ENCODE results near the gene LRRC45.

Gene LRRC45

GRCh38 chr17:82076785-82077591 is 53.9 kb downstream of the LRRC45 start:
- Histone ChIP-seq H3K4me2 (ENCODE audit: low read length) (no peak overlapping the region), H3K9me2 (replicated peaks; ENCODE audit: control insufficient read depth, low read length) (no peaks in the 10 kb centered on the region), H3F3A (ENCODE audit: control insufficient read depth, insufficient read depth) (peaks cover 14% of the 10 kb centered on the region), H3K36me3 (ENCODE audit: control insufficient read depth, low read length) (peaks cover 38% of the 10 kb centered on the region), H3K79me2 (ENCODE audit: control insufficient read depth, low read length) (no peaks in the 10 kb centered on the region), H4K20me1 (ENCODE audit: control insufficient read depth, insufficient read depth, low read depth, low read length) (peaks cover 3% of the 10 kb centered on the region; the same call in 1 of the 2 replicates), H3K4me1 (ENCODE audit: control insufficient read depth, low read length) (peaks cover 17% of the 10 kb centered on the region), H3K27ac (ENCODE audit: low read depth, low read length) (no peak overlapping the region), H3K9me3 (ENCODE audit: control insufficient read depth, insufficient read depth, low read length) (no peaks in the 10 kb centered on the region), H3K4me3 (ENCODE audit: low read length) (no peak overlapping the region), H3K27me3 (ENCODE audit: control insufficient read depth, low read length) (peaks cover 3% of the 10 kb centered on the region; the same call in 1 of the 2 replicates)
- TF ChIP-seq, protein P1, sequence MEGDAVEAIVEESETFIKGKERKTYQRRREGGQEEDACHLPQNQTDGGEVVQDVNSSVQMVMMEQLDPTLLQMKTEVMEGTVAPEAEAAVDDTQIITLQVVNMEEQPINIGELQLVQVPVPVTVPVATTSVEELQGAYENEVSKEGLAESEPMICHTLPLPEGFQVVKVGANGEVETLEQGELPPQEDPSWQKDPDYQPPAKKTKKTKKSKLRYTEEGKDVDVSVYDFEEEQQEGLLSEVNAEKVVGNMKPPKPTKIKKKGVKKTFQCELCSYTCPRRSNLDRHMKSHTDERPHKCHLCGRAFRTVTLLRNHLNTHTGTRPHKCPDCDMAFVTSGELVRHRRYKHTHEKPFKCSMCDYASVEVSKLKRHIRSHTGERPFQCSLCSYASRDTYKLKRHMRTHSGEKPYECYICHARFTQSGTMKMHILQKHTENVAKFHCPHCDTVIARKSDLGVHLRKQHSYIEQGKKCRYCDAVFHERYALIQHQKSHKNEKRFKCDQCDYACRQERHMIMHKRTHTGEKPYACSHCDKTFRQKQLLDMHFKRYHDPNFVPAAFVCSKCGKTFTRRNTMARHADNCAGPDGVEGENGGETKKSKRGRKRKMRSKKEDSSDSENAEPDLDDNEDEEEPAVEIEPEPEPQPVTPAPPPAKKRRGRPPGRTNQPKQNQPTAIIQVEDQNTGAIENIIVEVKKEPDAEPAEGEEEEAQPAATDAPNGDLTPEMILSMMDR (IDR thresholded peaks at IDR 0.05; ENCODE audit: low read depth, low read length, poor library complexity, severe bottlenecking) = no peak

DNA sequence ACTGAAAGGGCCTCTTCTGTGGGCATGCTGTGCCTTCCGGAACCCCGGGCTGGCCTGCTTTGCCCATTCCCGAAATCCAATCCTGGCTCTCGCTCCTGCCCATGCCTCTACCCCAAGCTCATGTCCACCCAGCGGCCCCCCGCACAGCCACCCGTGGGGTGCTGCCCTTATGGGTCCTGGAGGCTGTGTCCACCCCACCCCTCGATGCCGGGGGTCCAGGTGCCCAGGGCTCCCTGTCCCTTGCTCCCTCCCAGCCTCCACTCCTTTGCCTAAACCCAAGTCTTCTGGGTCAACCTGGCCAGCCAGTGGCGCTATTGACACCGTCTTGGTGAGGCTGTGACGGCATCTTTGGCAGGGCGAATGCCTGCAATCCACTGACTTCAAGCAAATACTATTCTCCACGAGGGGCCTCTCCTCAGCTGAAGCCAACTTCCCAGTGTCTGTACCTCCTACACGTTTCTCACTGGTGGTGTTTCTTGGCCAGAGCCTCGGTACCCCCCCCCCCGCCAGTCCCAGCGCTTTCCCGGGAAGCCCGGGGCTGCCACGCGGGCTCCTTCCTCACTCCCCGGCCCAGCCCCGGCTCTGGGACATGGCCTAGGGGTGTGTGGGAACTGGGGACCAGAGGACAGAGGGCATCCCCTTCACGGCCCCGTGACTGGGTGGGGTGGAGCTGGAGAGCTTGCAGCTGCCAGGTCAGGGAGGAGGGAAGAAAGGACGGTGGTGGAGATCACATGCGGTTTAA is 54.7 kb downstream of the LRRC45 start:
- no peak overlapping the region for H3K27ac ChIP-seq (ENCODE audit: low read depth, low read length)
- peaks cover 17% of the 10 kb centered on the region for H3K4me1 ChIP-seq (ENCODE audit: control insufficient read depth, low read length)
- TF ChIP-seq, protein P1 (IDR thresholded peaks at IDR 0.05; ENCODE audit: low read depth, low read length, poor library complexity, severe bottlenecking) = no peak
- TF ChIP-seq EZH2phosphoT487 (IDR thresholded peaks at IDR 0.05; ENCODE audit: borderline replicate concordance, low read length) = no peak
- peaks cover 14% of the 10 kb centered on the region for H3F3A ChIP-seq (ENCODE audit: control insufficient read depth, insufficient read depth)
- H3K36me3 ChIP-seq (ENCODE audit: control insufficient read depth, low read length) = peaks cover 46% of the 10 kb centered on the region
- H3K4me2 ChIP-seq (ENCODE audit: low read length) = no peak overlapping the region
- H3K4me3 ChIP-seq (ENCODE audit: low read length) = no peak overlapping the region
- no peaks in the 10 kb centered on the region for H3K9me3 ChIP-seq (ENCODE audit: control insufficient read depth, insufficient read depth, low read length)
- H3K9me2 ChIP-seq (replicated peaks; ENCODE audit: control insufficient read depth, low read length) = no peaks in the 10 kb centered on the region
- peaks cover 3% of the 10 kb centered on the region; the same call in 1 of the 2 replicates for H3K27me3 ChIP-seq (ENCODE audit: control insufficient read depth, low read length)
- no peaks in the 10 kb centered on the region for H3K79me2 ChIP-seq (ENCODE audit: control insufficient read depth, low read length)
- peaks cover 3% of the 10 kb centered on the region; the same call in 1 of the 2 replicates for H4K20me1 ChIP-seq (ENCODE audit: control insufficient read depth, insufficient read depth, low read depth, low read length)

- Histone ChIP-seq H3K4me2 (ENCODE audit: low read length) (no peak overlapping the region), H3K4me1 (ENCODE audit: control insufficient read depth, low read length) (peaks cover 17% of the 10 kb centered on the region), H3K27me3 (ENCODE audit: control insufficient read depth, low read length) (peaks cover 3% of the 10 kb centered on the region; the same call in 1 of the 2 replicates), H3F3A (ENCODE audit: control insufficient read depth, insufficient read depth) (peaks cover 14% of the 10 kb centered on the region), H3K9me3 (ENCODE audit: control insufficient read depth, insufficient read depth, low read length) (no peaks in the 10 kb centered on the region), H3K4me3 (ENCODE audit: low read length) (no peak overlapping the region), H3K79me2 (ENCODE audit: control insufficient read depth, low read length) (no peaks in the 10 kb centered on the region), H3K27ac (ENCODE audit: low read depth, low read length) (no peak overlapping the region), H4K20me1 (ENCODE audit: control insufficient read depth, insufficient read depth, low read depth, low read length) (peaks cover 3% of the 10 kb centered on the region; the same call in 1 of the 2 replicates), H3K36me3 (ENCODE audit: control insufficient read depth, low read length) (peaks cover 53% of the 10 kb centered on the region), H3K9me2 (replicated peaks; ENCODE audit: control insufficient read depth, low read length) (no peaks in the 10 kb centered on the region)
- TF ChIP-seq EZH2phosphoT487 (IDR thresholded peaks at IDR 0.05; ENCODE audit: borderline replicate concordance, low read length) = no peak
- TF ChIP-seq, protein P1 (IDR thresholded peaks at IDR 0.05; ENCODE audit: low read depth, low read length, poor library complexity, severe bottlenecking) = no peak
Measured at GRCh38 chr17:82078433-82078832, 55.3 kb downstream of the LRRC45 start.
